Chondrocyte (in vitro differentiated cells): ENCODE results near the gene SMAD2. TPM values are rescaled to one million over a fixed set of nuclear protein-coding genes. Genes with fewer than 3 reads are reported as not detected.

ENCODE experiments used
- DNase-seq: peaks from one replicate; pipeline ENCODE4 v3.0.0; 2021; ENCODE audit warnings: mixed read lengths, low spot score
- H3K27ac Mint-ChIP-seq: one replicate; pipeline ENCODE4 v1.8.0; 2021; ENCODE audit warnings: mild to moderate bottlenecking, moderate library complexity, mixed read lengths; ENCODE audit not compliant: unreplicated experiment
- H3K27me3 Mint-ChIP-seq: 2 replicates; pipeline ENCODE4 v1.8.0; 2021; ENCODE audit warnings: low read depth, mixed read lengths
- H3K36me3 Mint-ChIP-seq: 2 replicates; pipeline ENCODE4 v1.8.0; 2021; ENCODE audit warnings: low read depth, mixed read lengths
- H3K4me1 Mint-ChIP-seq: 2 replicates; pipeline ENCODE4 v1.8.0; 2021; ENCODE audit warnings: low read depth, mild to moderate bottlenecking, mixed read lengths
- H3K4me3 Mint-ChIP-seq: one replicate; pipeline ENCODE4 v1.8.0; 2021; ENCODE audit warnings: mild to moderate bottlenecking, moderate library complexity, mixed read lengths; ENCODE audit not compliant: unreplicated experiment
- H3K9me3 Mint-ChIP-seq: 2 replicates; pipeline ENCODE4 v1.8.0; 2021; ENCODE audit warnings: low read depth, mixed read lengths
- CTCF ChIP-seq: fragments of 200-600 bp; sonication (generic); IDR thresholded peaks from 2 replicates; pipeline ENCODE4 v1.5.0; 2021; ENCODE audit warnings: antibody characterized with exemption, mild to moderate bottlenecking, moderate library complexity
- total RNA-seq: library from RNA; stranded (reverse); gene quantifications from 3 replicates; pipeline ENCODE4 v1.2.1, GENCODE V29; 2021

The SMAD2 gene
- total RNA-seq, 1 donor from 2014 or later: 151 TPM

GRCh38 chr18:47887227-47887626 is 43.2 kb downstream of the SMAD2 start:
- Mint-ChIP-seq H3K27ac (no peak overlapping the region), H3K36me3 (peaks cover 11% of the 10 kb centered on the region), H3K27me3 (no peaks in the 10 kb centered on the region), H3K4me1 (peaks cover 26% of the 10 kb centered on the region), H3K4me3 (no peak overlapping the region), H3K9me3 (no peaks in the 10 kb centered on the region)
- DNase-seq: no peak
- TF ChIP-seq CTCF: no peak

- Mint-ChIP-seq H3K27me3 (no peaks in the 10 kb centered on the region), H3K9me3 (no peaks in the 10 kb centered on the region), H3K27ac (no peak overlapping the region), H3K4me3 (no peak overlapping the region), H3K36me3 (peaks cover 16% of the 10 kb centered on the region), H3K4me1 (peaks cover 36% of the 10 kb centered on the region)
- no peak for DNase-seq
- no peak for TF ChIP-seq CTCF
These were observed 46.6 kb downstream of the SMAD2 start for GRCh38 chr18:47883771-47884413.

GRCh38 chr18:47882641-47883040 is 47.8 kb downstream of the SMAD2 start:
- peak overlapping the region; percentile 49 for H3K27ac Mint-ChIP-seq
- H3K36me3 Mint-ChIP-seq: peaks cover 15% of the 10 kb centered on the region
- DNase-seq: no peak
- H3K4me1 Mint-ChIP-seq: peaks cover 46% of the 10 kb centered on the region
- no peaks in the 10 kb centered on the region for H3K27me3 Mint-ChIP-seq
- H3K9me3 Mint-ChIP-seq: no peaks in the 10 kb centered on the region
- no peak overlapping the region for H3K4me3 Mint-ChIP-seq
- no peak for TF ChIP-seq CTCF

GRCh38 chr18:47881752-47882455 is 48.6 kb downstream of the SMAD2 start:
- H3K4me3 Mint-ChIP-seq: no peak overlapping the region
- H3K27ac Mint-ChIP-seq: peak overlapping the region; percentile 8
- no peak for DNase-seq

GRCh38 chr18:47881042-47881441 is 49.4 kb downstream of the SMAD2 start:
- no peaks in the 10 kb centered on the region for H3K9me3 Mint-ChIP-seq
- H3K36me3 Mint-ChIP-seq: peaks cover 11% of the 10 kb centered on the region
- no peak for DNase-seq
- TF ChIP-seq CTCF: no peak
- H3K4me1 Mint-ChIP-seq: peaks cover 44% of the 10 kb centered on the region
- no peak overlapping the region for H3K4me3 Mint-ChIP-seq
- H3K27ac Mint-ChIP-seq: no peak overlapping the region
- no peaks in the 10 kb centered on the region for H3K27me3 Mint-ChIP-seq

More at GRCh38 chr18:47881752-47882455, 48.6 kb downstream of the SMAD2 start:
- Mint-ChIP-seq H3K27me3 (no peaks in the 10 kb centered on the region), H3K36me3 (peaks cover 11% of the 10 kb centered on the region), H3K9me3 (no peaks in the 10 kb centered on the region), H3K4me1 (peaks cover 44% of the 10 kb centered on the region)
- TF ChIP-seq CTCF: no peak
